ENCODE measurements around the gene IMPACT. TPM values are rescaled to one million over a fixed set of nuclear protein-coding genes. Genes with fewer than 3 reads are reported as not detected.

The IMPACT gene
- total RNA-seq, 1 donor: 35.4 TPM

DNA sequence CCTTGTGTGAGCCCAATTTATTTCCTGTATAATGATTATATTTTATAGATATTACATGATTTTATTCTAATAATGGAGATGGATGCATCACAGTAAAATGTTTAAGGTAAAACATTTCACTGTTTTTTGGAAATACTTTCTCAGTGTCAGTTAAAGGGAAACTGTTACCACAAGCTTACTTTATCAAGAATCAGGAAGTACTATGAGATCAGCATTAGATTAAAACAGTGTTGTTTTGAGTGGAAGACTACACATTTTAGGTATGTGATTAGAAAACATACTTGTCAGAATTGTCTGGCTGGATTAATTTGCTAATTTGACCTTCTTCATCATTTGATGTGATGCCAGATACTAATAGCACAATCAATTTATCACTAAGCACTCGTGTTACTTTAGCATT is 33.9 kb downstream of the IMPACT start, which contains the start of gene HRH4:
Gene HRH4 (plus strand): TSS at position 250 of the 400 bp plus-strand sequence. CDS start 92 bp downstream, at position 342.
- DNase-seq (ENCODE audit: low read depth): no peak
- TF ChIP-seq, protein P1, sequence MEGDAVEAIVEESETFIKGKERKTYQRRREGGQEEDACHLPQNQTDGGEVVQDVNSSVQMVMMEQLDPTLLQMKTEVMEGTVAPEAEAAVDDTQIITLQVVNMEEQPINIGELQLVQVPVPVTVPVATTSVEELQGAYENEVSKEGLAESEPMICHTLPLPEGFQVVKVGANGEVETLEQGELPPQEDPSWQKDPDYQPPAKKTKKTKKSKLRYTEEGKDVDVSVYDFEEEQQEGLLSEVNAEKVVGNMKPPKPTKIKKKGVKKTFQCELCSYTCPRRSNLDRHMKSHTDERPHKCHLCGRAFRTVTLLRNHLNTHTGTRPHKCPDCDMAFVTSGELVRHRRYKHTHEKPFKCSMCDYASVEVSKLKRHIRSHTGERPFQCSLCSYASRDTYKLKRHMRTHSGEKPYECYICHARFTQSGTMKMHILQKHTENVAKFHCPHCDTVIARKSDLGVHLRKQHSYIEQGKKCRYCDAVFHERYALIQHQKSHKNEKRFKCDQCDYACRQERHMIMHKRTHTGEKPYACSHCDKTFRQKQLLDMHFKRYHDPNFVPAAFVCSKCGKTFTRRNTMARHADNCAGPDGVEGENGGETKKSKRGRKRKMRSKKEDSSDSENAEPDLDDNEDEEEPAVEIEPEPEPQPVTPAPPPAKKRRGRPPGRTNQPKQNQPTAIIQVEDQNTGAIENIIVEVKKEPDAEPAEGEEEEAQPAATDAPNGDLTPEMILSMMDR (IDR thresholded peaks at IDR 0.05; ENCODE audit: insufficient read depth, low read depth, low read length): no peak
- no peak within 1 kb of the TSS for H3K4me3 ChIP-seq (ENCODE audit: low read depth, low read length)

DNA sequence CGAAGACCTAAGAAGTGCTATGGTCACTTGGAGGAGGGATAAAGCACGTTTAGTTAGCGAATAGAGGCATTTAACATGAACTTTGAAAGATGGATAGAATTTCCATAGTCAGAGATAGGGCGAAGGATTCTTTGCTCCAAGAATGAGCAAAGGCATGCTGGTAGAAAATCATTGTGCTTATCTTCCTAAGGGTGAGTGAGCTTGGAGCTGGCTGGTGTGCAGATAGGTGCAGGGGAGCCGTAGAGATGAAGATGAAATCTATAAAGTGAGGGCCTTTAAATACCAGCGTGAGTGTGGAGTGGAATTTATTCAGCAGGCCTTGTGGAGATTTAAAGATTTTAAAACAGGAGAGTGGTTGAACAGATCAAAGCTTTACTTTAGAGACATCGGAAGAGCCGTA is 35.5 kb downstream of the IMPACT start:
- no peak overlapping the region for H3K4me3 ChIP-seq (ENCODE audit: low read depth, low read length)
- TF ChIP-seq, protein P1 (IDR thresholded peaks at IDR 0.05; ENCODE audit: insufficient read depth, low read depth, low read length): no peak
- no peak for DNase-seq (ENCODE audit: low read depth)

DNA sequence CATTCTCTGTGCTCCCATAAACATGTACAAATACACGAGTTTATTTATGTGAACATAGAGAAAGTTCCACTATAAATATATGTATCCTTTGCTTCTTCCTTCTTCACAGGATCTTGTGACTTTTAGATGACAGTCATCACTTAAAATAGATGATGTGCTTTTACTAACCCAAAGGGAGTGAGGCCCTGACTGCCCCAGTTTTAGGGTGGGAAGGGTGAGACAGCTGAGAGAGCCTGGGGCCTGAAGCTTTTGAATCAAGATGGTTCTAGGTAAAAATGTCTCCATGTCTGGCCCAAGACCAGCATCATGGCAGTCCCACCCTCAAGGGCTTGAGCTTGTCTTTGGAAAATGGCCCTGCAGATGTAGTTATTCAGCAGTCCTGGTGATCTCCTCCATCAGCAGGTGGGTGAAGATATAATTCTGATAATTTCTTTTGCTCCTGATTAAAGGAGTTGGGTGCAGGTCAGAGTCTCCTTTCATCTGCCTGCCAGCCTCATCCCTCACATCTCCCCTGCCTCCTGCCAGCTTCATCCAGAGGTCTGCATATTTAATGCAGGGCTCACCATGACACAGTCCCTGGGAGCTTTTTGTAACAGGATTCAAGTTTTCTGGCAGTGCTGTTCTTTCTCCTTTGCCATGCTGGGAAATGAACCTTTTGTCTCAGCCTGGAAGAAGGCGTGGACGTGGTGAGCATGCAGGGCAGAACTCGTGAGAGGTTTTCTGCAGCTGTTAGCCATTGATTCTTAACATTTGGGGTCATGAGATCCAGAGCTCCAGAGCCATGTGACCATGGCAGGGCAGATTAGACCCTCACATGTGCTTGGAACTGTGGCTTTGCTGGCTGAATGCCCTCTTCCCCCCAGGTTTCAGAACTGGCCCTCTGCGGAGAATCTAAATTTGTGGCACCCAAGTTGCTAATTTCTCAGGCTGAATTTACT is 36.6 kb downstream of the IMPACT start:
- TF ChIP-seq, protein P1 (IDR thresholded peaks at IDR 0.05; ENCODE audit: insufficient read depth, low read depth, low read length): no peak
- no peak overlapping the region for H3K4me3 ChIP-seq (ENCODE audit: low read depth, low read length)
- DNase-seq (ENCODE audit: low read depth): no peak

DNA sequence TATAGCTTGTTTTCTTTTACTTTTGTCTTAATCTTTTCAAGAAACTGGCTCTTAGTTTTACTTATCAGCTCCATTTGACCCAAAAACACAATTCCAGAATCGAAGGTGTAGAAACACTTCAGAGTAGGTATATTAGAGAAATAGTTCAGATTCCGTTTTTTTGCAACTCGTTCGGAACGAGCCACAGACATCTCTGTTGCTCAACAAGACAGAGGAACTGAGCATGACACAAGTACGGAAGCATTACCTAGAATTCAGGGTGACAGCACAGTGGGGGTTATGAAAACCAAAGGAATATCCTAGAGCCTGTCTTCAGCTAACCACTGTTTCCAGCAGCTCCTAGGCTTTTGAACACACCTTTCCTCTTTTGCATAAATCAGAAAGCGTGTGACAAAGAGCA is 39.0 kb downstream of the IMPACT start:
- no peak for DNase-seq (ENCODE audit: low read depth)
- no peak overlapping the region for H3K4me3 ChIP-seq (ENCODE audit: low read depth, low read length)
- TF ChIP-seq, protein P1 (IDR thresholded peaks at IDR 0.05; ENCODE audit: insufficient read depth, low read depth, low read length): no peak

DNA sequence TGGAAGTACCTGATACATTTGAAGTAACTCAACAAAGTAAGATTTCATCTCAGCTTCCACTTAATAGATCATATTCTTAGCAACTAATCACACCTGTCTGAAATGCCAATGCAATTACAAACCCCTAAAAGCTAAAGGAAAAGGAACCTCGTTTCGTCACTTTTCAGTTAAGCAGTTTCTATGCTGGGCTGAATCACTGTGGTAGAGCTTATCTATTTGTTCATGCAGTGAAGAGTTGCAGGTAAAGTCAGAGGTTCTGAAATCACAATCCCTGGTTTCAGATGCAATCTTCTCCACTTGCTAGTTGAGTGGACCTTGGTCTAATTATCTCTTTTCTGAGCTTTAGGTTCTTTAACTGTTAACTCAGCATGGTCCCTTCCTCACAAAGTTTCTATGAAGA is 40.3 kb downstream of the IMPACT start:
- DNase-seq (ENCODE audit: low read depth): no peak
- no peak overlapping the region for H3K4me3 ChIP-seq (ENCODE audit: low read depth, low read length)
- TF ChIP-seq, protein P1 (IDR thresholded peaks at IDR 0.05; ENCODE audit: insufficient read depth, low read depth, low read length): no peak

DNA sequence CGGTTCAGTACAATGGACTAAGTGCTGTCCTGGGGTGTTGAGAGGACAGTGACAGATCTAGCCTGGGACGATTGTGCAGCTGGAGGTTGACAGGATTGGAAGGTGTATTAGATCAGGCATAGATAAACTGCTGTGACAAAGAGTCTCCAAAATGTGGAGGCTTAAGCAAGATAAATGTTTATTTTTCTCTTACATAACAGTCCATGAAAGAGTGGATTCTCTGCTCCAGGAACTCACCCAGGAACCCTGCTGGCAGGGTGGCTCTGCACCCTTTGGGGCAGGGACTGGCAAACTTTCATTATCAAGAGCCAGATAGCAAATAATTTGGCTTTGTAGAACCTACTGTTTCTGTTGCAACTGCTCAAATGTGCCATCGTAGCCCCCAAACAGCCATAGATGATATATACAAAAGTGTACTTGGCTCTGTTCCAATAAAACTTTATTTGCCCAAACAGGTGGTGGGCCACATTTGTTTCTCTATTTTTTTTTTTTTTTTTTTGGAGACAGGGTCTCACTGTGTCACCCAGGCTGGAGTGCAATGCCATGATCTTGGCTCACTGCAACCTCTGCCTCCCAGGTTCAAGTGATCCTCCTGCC is 43.6 kb downstream of the IMPACT start:
- no peak for DNase-seq (ENCODE audit: low read depth)
- TF ChIP-seq, protein P1 (IDR thresholded peaks at IDR 0.05; ENCODE audit: insufficient read depth, low read depth, low read length): no peak
- H3K4me3 ChIP-seq (ENCODE audit: low read depth, low read length): no peak overlapping the region
